Duodenal mucosa (tissue), 2 donors: ENCODE results near the gene ADAR.

Experiments used
- H3K27ac ChIP-seq: one replicate; pipeline ENCODE4 v1.7.0; 2013; ENCODE audit warnings: low read depth, low read length
- H3K27me3 ChIP-seq, 2 donors: one replicate each; pipeline ENCODE4 v1.7.0; 2013; ENCODE audit warnings: low read length in 2 of 2, control low read depth in 1 of 2; ENCODE audit not compliant: insufficient read depth in 2 of 2, control insufficient read depth in 1 of 2
- H3K36me3 ChIP-seq, 2 donors: one replicate each; pipeline ENCODE4 v1.7.0; 2013; ENCODE audit warnings: low read length in 2 of 2, control low read depth in 1 of 2; ENCODE audit not compliant: insufficient read depth in 2 of 2, control insufficient read depth in 1 of 2
- H3K4me1 ChIP-seq, 2 donors: one replicate each; pipeline ENCODE4 v1.7.0; 2013; ENCODE audit warnings: low read length in 2 of 2, control low read depth in 1 of 2; ENCODE audit not compliant: insufficient read depth in 2 of 2, control insufficient read depth in 1 of 2
- H3K4me3 ChIP-seq, 2 donors: one replicate each; pipeline ENCODE4 v1.7.0; 2013; ENCODE audit warnings: low read length in 2 of 2, low read depth in 1 of 2
- H3K9ac ChIP-seq, 2 donors: one replicate each; pipeline ENCODE4 v1.7.0; 2013; ENCODE audit warnings: low read length in 2 of 2, low read depth in 1 of 2
- H3K9me3 ChIP-seq, 2 donors: one replicate each; pipeline ENCODE4 v1.7.0; 2013; ENCODE audit warnings: low read length in 2 of 2, control low read depth in 1 of 2; ENCODE audit not compliant: control insufficient read depth in 1 of 2

Gene ADAR

GRCh38 chr1:154615411-154615810 is 7.4 kb upstream of the ADAR start:
- Histone ChIP-seq H3K27me3 (no peaks in the 10 kb centered on the region), H3K4me3 (no peak overlapping the region), H3K9me3 (no peaks in the 10 kb centered on the region), H3K36me3 (no peaks in the 10 kb centered on the region), H3K27ac (no peak overlapping the region), H3K9ac (no peak overlapping the region), H3K4me1 (no peaks in the 10 kb centered on the region)

- H3K27ac ChIP-seq: no peak overlapping the region
- H3K4me1 ChIP-seq: no peaks in the 10 kb centered on the region
- no peak overlapping the region for H3K4me3 ChIP-seq
- no peaks in the 10 kb centered on the region for H3K27me3 ChIP-seq
- no peaks in the 10 kb centered on the region for H3K36me3 ChIP-seq
- H3K9ac ChIP-seq: no peak overlapping the region
- no peaks in the 10 kb centered on the region for H3K9me3 ChIP-seq
These were observed 6.9 kb upstream of the ADAR start for GRCh38 chr1:154614901-154615300.

- Histone ChIP-seq H3K4me1 (peaks cover 0 to 3% of the 10 kb centered on the region in 2 donors), H3K9me3 (no peaks in the 10 kb centered on the region), H3K9ac (no peak overlapping the region), H3K27ac (no peak overlapping the region), H3K36me3 (no peaks in the 10 kb centered on the region), H3K4me3 (no peak overlapping the region), H3K27me3 (no peaks in the 10 kb centered on the region)
These were observed 6.3 kb upstream of the ADAR start for GRCh38 chr1:154614247-154614646.

GRCh38 chr1:154611150-154611862 is 3.3 kb upstream of the ADAR start:
- H3K36me3 ChIP-seq: no peaks in the 10 kb centered on the region
- no peak overlapping the region for H3K9ac ChIP-seq
- H3K9me3 ChIP-seq: no peaks in the 10 kb centered on the region
- H3K27me3 ChIP-seq: no peaks in the 10 kb centered on the region
- no peak overlapping the region for H3K27ac ChIP-seq
- peaks cover 4 to 11% of the 10 kb centered on the region in 2 donors for H3K4me1 ChIP-seq
- H3K4me3 ChIP-seq: no peak overlapping the region

- Histone ChIP-seq H3K27me3 (no peaks in the 10 kb centered on the region), H3K4me3 (no peak overlapping the region), H3K36me3 (peaks cover 0 to 5% of the 10 kb centered on the region in 2 donors), H3K9ac (peak overlapping the region in 1 of 2 donors; percentile 79), H3K27ac (no peak overlapping the region), H3K4me1 (peaks cover 16 to 27% of the 10 kb centered on the region in 2 donors), H3K9me3 (no peaks in the 10 kb centered on the region)
These were observed 1.7 kb upstream of the ADAR start for GRCh38 chr1:154609398-154610380.

- Histone ChIP-seq H3K27me3 (no peaks in the 10 kb centered on the region), H3K36me3 (peaks cover 0 to 7% of the 10 kb centered on the region in 2 donors), H3K27ac (peak overlapping the region; percentile 93), H3K9me3 (no peaks in the 10 kb centered on the region), H3K9ac (peak overlapping the region; percentile 79 to 100), H3K4me1 (peaks cover 17 to 32% of the 10 kb centered on the region in 2 donors), H3K4me3 (peak overlapping the region; percentile 90 to 99)
These were observed 648 bp upstream of the ADAR start for GRCh38 chr1:154608397-154609270.

GRCh38 chr1:154607106-154607608 is 829 bp downstream of the ADAR start:
- peak overlapping the region; percentile 79 to 100 for H3K9ac ChIP-seq
- H3K9me3 ChIP-seq: no peaks in the 10 kb centered on the region
- peak overlapping the region; percentile 93 for H3K27ac ChIP-seq
- H3K4me3 ChIP-seq: peak overlapping the region; percentile 90 to 99
- no peaks in the 10 kb centered on the region for H3K27me3 ChIP-seq
- peaks cover 17 to 35% of the 10 kb centered on the region in 2 donors for H3K4me1 ChIP-seq
- H3K36me3 ChIP-seq: peaks cover 0 to 16% of the 10 kb centered on the region in 2 donors

- Histone ChIP-seq H3K9me3 (no peaks in the 10 kb centered on the region), H3K4me3 (no peak overlapping the region), H3K27me3 (no peaks in the 10 kb centered on the region), H3K4me1 (peaks cover 17 to 35% of the 10 kb centered on the region in 2 donors), H3K36me3 (peaks cover 8 to 33% of the 10 kb centered on the region in 2 donors), H3K27ac (no peak overlapping the region), H3K9ac (no peak overlapping the region)
These were observed 2.5 kb downstream of the ADAR start for GRCh38 chr1:154605534-154605933.

- Histone ChIP-seq H3K9ac (no peak overlapping the region), H3K9me3 (no peaks in the 10 kb centered on the region), H3K4me3 (no peak overlapping the region), H3K27ac (no peak overlapping the region), H3K36me3 (peaks cover 13 to 51% of the 10 kb centered on the region in 2 donors), H3K27me3 (no peaks in the 10 kb centered on the region), H3K4me1 (peaks cover 17 to 27% of the 10 kb centered on the region in 2 donors)
These were observed 4.7 kb downstream of the ADAR start for GRCh38 chr1:154603317-154603716.
